ENCODE results near the gene EXOC2. TPM values are rescaled to one million over a fixed set of nuclear protein-coding genes. Genes with fewer than 3 reads are reported as not detected.

The EXOC2 gene
- total and polyA plus RNA-seq, 2 of the 13 experiments (the other 11 are each of a cell fraction or from before 2014, with no cell fraction given) = 12.6 to 22.9 TPM

GRCh38 chr6:455006-455585 lies 237.8 kb downstream of the EXOC2 start:
- 50% methylated on average over 11 of the region's 11 CpGs for WGBS (ENCODE audit: low lambda C conversion rate)
- ChIA-PET CTCF (ENCODE audit: low intra/inter-chr PET ratio, low total read pairs) (no interaction called here), POLR2A (no interaction called here)
- no peaks in the 10 kb centered on the region; the same call in 1 of the 2 replicates for H4K20me1 ChIP-seq (ENCODE audit: insufficient read depth, low read length)
- DNase-seq (ENCODE audit: low spot score) = no peak
- no peaks in the 10 kb centered on the region for H3K79me2 ChIP-seq (ENCODE audit: insufficient read depth, low read length)
- TF ChIP-seq U2AF2 (IDR thresholded peaks at IDR 0.05; ENCODE audit: low read depth, low read length) = no peak
- TF ChIP-seq CREB1 (IDR thresholded peaks at IDR 0.05) = peak; percentile 63
- TF ChIP-seq CREB1 (CRISPR knock-in tag; IDR thresholded peaks at IDR 0.05) = no peak
- TF ChIP-seq ATF6 (CRISPR knock-in tag; conservative IDR thresholded peaks at IDR 0.05) = no peak
- TF ChIP-seq RFXAP (CRISPR knock-in tag; IDR thresholded peaks at IDR 0.05; ENCODE audit: borderline replicate concordance) = no peak
- TF ChIP-seq ZNF264 (CRISPR knock-in tag; IDR thresholded peaks at IDR 0.05) = no peak
- TF ChIP-seq NFIB (CRISPR knock-in tag; IDR thresholded peaks at IDR 0.05; ENCODE audit: borderline replicate concordance) = no peak
- no peak overlapping the region for H3K4me3 ChIP-seq (replicated peaks in 1 of 3; ENCODE audit: insufficient read depth in 1 of 3, low read depth in 2 of 3, low read length in 3 of 3)
- FAIRE-seq = no peak
- H3K9ac ChIP-seq (ENCODE audit: insufficient read depth, low read depth, low read length) = no peak overlapping the region
- no peak for ATAC-seq
- in situ Hi-C loops (cut with HindIII; ENCODE audit: extremely low pct_ligation_motif_present, low pct_unique_long_range_greater_than_20kb) = no loop called here
- H3K4me1 ChIP-seq (ENCODE audit: insufficient read depth, low read length) = no peaks in the 10 kb centered on the region
- H2AFZ ChIP-seq (ENCODE audit: low read length) = no peak overlapping the region
- H3K36me3 ChIP-seq (replicated peaks in 1 of 2; ENCODE audit: control insufficient read depth in 1 of 2, insufficient read depth in 2 of 2, low read length in 2 of 2) = no peaks in the 10 kb centered on the region
- H3K9me3 ChIP-seq (ENCODE audit: low read length) = no peaks in the 10 kb centered on the region
- intact Hi-C loops (cut with micrococcal nuclease; ENCODE audit: unreplicated experiment) = no loop called here
- H3K27ac ChIP-seq (ENCODE audit: extremely low read length, insufficient read depth, low read length) = no peak overlapping the region
- BruUV-seq (replicated peaks) = no TSS peak
- H3K27me3 ChIP-seq (ENCODE audit: control insufficient read depth in 1 of 2, insufficient read depth in 2 of 2, low read length in 2 of 2) = peaks cover 5 to 48% of the 10 kb centered on the region in 2 experiments; a peak in 4 of 5 replicates
- H3K4me2 ChIP-seq (ENCODE audit: low read depth, low read length) = no peak overlapping the region

Measured in HepG2 (cell line).